ENCODE measurements around the gene MGAT1. TPM values are rescaled to one million over a fixed set of nuclear protein-coding genes. Genes with fewer than 3 reads are reported as not detected.

MGAT1 gene
- total and polyA plus RNA-seq, 2 experiments from 2014 or later, result 23.7 to 81.4 TPM

DNA sequence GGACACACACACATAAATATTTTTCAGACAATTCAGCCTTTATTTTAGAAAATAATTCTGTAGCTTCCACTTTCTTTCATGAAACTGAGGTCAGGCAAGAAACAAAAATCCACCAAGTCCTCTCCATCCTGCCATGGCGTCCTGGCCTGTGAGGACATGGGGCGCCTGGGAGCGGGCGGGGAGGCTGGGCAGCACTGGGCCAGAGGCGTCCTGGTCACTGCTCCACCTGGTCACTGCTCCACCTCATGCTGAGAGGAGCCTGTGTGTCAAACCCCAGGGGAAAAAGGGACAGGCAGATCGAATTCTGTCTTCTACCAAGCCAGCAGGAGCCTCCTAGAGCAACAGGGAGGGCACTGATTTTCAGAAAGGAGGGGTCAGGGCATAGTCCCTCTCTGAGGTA, 12.1 kb downstream of the MGAT1 start:
- H4K20me1 ChIP-seq (replicated peaks; ENCODE audit: insufficient read depth), result peaks cover 24% of the 10 kb centered on the region
- no peak for ATAC-seq
- peaks cover 32% of the 10 kb centered on the region for H3K79me2 ChIP-seq (replicated peaks; ENCODE audit: insufficient read depth)
- TF ChIP-seq, protein P1, sequence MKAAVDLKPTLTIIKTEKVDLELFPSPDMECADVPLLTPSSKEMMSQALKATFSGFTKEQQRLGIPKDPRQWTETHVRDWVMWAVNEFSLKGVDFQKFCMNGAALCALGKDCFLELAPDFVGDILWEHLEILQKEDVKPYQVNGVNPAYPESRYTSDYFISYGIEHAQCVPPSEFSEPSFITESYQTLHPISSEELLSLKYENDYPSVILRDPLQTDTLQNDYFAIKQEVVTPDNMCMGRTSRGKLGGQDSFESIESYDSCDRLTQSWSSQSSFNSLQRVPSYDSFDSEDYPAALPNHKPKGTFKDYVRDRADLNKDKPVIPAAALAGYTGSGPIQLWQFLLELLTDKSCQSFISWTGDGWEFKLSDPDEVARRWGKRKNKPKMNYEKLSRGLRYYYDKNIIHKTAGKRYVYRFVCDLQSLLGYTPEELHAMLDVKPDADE (IDR thresholded peaks at IDR 0.05), result no peak
- TF ChIP-seq STAT1 (IDR thresholded peaks at IDR 0.05; ENCODE audit: unreplicated experiment), result no peak
- TF ChIP-seq EZH2 (IDR thresholded peaks at IDR 0.05; ENCODE audit: low read depth, unreplicated experiment), result no peak
- no peak for TF ChIP-seq ZNF331 (CRISPR knock-in tag; IDR thresholded peaks at IDR 0.05; ENCODE audit: low read depth)
- TF ChIP-seq CREB1 (CRISPR knock-in tag; IDR thresholded peaks at IDR 0.05; ENCODE audit: low read depth), result no peak
- TF ChIP-seq, protein P2, sequence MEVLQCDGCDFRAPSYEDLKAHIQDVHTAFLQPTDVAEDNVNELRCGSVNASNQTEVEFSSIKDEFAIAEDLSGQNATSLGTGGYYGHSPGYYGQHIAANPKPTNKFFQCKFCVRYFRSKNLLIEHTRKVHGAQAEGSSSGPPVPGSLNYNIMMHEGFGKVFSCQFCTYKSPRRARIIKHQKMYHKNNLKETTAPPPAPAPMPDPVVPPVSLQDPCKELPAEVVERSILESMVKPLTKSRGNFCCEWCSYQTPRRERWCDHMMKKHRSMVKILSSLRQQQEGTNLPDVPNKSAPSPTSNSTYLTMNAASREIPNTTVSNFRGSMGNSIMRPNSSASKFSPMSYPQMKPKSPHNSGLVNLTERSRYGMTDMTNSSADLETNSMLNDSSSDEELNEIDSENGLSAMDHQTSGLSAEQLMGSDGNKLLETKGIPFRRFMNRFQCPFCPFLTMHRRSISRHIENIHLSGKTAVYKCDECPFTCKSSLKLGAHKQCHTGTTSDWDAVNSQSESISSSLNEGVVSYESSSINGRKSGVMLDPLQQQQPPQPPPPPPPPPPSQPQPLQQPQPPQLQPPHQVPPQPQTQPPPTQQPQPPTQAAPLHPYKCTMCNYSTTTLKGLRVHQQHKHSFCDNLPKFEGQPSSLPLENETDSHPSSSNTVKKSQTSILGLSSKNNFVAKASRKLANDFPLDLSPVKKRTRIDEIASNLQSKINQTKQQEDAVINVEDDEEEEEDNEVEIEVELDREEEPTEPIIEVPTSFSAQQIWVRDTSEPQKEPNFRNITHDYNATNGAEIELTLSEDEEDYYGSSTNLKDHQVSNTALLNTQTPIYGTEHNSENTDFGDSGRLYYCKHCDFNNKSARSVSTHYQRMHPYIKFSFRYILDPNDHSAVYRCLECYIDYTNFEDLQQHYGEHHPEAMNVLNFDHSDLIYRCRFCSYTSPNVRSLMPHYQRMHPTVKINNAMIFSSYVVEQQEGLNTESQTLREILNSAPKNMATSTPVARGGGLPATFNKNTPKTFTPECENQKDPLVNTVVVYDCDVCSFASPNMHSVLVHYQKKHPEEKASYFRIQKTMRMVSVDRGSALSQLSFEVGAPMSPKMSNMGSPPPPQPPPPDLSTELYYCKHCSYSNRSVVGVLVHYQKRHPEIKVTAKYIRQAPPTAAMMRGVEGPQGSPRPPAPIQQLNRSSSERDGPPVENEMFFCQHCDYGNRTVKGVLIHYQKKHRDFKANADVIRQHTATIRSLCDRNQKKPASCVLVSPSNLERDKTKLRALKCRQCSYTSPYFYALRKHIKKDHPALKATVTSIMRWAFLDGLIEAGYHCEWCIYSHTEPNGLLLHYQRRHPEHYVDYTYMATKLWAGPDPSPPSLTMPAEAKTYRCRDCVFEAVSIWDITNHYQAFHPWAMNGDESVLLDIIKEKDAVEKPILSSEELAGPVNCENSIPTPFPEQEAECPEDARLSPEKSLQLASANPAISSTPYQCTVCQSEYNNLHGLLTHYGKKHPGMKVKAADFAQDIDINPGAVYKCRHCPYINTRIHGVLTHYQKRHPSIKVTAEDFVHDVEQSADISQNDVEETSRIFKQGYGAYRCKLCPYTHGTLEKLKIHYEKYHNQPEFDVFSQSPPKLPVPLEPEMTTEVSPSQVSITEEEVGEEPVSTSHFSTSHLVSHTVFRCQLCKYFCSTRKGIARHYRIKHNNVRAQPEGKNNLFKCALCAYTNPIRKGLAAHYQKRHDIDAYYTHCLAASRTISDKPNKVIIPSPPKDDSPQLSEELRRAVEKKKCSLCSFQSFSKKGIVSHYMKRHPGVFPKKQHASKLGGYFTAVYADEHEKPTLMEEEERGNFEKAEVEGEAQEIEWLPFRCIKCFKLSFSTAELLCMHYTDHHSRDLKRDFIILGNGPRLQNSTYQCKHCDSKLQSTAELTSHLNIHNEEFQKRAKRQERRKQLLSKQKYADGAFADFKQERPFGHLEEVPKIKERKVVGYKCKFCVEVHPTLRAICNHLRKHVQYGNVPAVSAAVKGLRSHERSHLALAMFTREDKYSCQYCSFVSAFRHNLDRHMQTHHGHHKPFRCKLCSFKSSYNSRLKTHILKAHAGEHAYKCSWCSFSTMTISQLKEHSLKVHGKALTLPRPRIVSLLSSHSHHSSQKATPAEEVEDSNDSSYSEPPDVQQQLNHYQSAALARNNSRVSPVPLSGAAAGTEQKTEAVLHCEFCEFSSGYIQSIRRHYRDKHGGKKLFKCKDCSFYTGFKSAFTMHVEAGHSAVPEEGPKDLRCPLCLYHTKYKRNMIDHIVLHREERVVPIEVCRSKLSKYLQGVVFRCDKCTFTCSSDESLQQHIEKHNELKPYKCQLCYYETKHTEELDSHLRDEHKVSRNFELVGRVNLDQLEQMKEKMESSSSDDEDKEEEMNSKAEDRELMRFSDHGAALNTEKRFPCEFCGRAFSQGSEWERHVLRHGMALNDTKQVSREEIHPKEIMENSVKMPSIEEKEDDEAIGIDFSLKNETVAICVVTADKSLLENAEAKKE (CRISPR knock-in tag; IDR thresholded peaks at IDR 0.05), result no peak
- TF ChIP-seq JUNB (IDR thresholded peaks at IDR 0.05; ENCODE audit: unreplicated experiment), result no peak
- H3K9me3 Mint-ChIP-seq, result no peaks in the 10 kb centered on the region; the same call in 2 of the 3 replicates
- H3K36me3 Mint-ChIP-seq (ENCODE audit: low read depth), result peaks cover 43% of the 10 kb centered on the region
- H2AFZ ChIP-seq, result no peak overlapping the region
- no peaks in the 10 kb centered on the region; the same call in 1 of the 2 replicates for H3K36me3 ChIP-seq (ENCODE audit: insufficient read depth)
- H3F3A ChIP-seq (replicated peaks; ENCODE audit: low read depth), result peaks cover 11% of the 10 kb centered on the region; the same call in 1 of the 2 replicates
- H3K4me3 ChIP-seq, result no peak overlapping the region
- no peaks in the 10 kb centered on the region for H3K27me3 ChIP-seq (ENCODE audit: insufficient read depth)
- peaks cover 50% of the 10 kb centered on the region for H3K4me1 Mint-ChIP-seq
- peaks cover 23% of the 10 kb centered on the region for H3K4me1 ChIP-seq (ENCODE audit: insufficient read depth)
- H3K27ac Mint-ChIP-seq, result 0 out of 2 replicates have a peak overlapping the region, but pooled peaks have one; percentile 48
- H3K4me2 ChIP-seq, result no peak overlapping the region
- DNase-seq (ENCODE audit: low spot score), result no peak
- no peaks in the 10 kb centered on the region for H3K9me2 ChIP-seq (ENCODE audit: insufficient read depth)
- 0 out of 2 replicates have a peak overlapping the region, but pooled peaks have one; percentile 19 for H3K27ac ChIP-seq (ENCODE audit: low read depth)
- H3K4me3 Mint-ChIP-seq, result no peak overlapping the region; the same call in 2 of the 3 replicates
- H3K27me3 Mint-ChIP-seq (ENCODE audit: insufficient read depth, low read depth, poor library complexity), result peaks cover 12% of the 10 kb centered on the region
